ENCODE results near the gene UQCRH. TPM values are rescaled to one million over a fixed set of nuclear protein-coding genes. Genes with fewer than 3 reads are reported as not detected.

The UQCRH gene
- total RNA-seq, 1 experiment from 2014 or later: 508 TPM

- H3K27me3 Mint-ChIP-seq (ENCODE audit: low read depth): no peaks in the 10 kb centered on the region
- H2BK5ac ChIP-seq (ENCODE audit: insufficient read length, low read length): no peak overlapping the region
- H2AK5ac ChIP-seq (ENCODE audit: insufficient read length, low read length): no peak overlapping the region
- H3K4ac ChIP-seq (ENCODE audit: low read depth, low read length): no peak overlapping the region
- no CpG with 5 or more reads among the region's 2 CpGs for WGBS (ENCODE audit: extremely low coverage, insufficient read length, low lambda C conversion rate)
- H3K4me1 ChIP-seq (ENCODE audit: insufficient read depth, low read length): no peaks in the 10 kb centered on the region; the same call in 1 of the 2 replicates
- H3K4me1 Mint-ChIP-seq: peaks cover 15 to 20% of the 10 kb centered on the region in 2 experiments
- DNase-seq: no peak
- no peak overlapping the region for H4K8ac ChIP-seq (replicated peaks; ENCODE audit: insufficient read length, low read depth, low read length)
- H2BK12ac ChIP-seq (ENCODE audit: insufficient read length, low read depth, low read length): no peak overlapping the region
- H3K36me3 Mint-ChIP-seq (ENCODE audit: insufficient read depth in 1 of 3, low read depth in 3 of 3): peaks cover 23 to 45% (median 36%) of the 10 kb centered on the region in 3 experiments
- no peak overlapping the region for H3K27ac ChIP-seq (ENCODE audit: insufficient read length, low read depth, low read length)
- no peak overlapping the region for H4K91ac ChIP-seq (ENCODE audit: insufficient read length, low read depth, low read length)
- no peak overlapping the region for H3K4me2 ChIP-seq (ENCODE audit: insufficient read depth, insufficient read length, low read length)
- no peaks in the 10 kb centered on the region for H3K9me3 Mint-ChIP-seq
- no peak overlapping the region for H2AFZ ChIP-seq (ENCODE audit: low read length)
- H3K14ac ChIP-seq (ENCODE audit: insufficient read depth, low read length): no peak overlapping the region
- H2BK20ac ChIP-seq (ENCODE audit: low read depth, low read length, poor library complexity, severe bottlenecking): no peak overlapping the region
- H2BK15ac ChIP-seq (ENCODE audit: low read depth, low read length): no peak overlapping the region
- H3K56ac ChIP-seq (ENCODE audit: insufficient read length, low read depth, low read length): no peak overlapping the region
- H3K23me2 ChIP-seq (ENCODE audit: insufficient read length, low read depth, low read length, poor library complexity, severe bottlenecking): no peaks in the 10 kb centered on the region
- H4K5ac ChIP-seq (ENCODE audit: insufficient read length, low read depth, low read length): no peak overlapping the region
- H3K9ac ChIP-seq (ENCODE audit: extremely low read depth, insufficient read length, low read length): no peak overlapping the region
- H3T11ph ChIP-seq (ENCODE audit: low read length): no peak overlapping the region
- TF ChIP-seq CTCF (conservative IDR thresholded peaks at IDR 0.05): no peak
- no peaks in the 10 kb centered on the region; the same call in 1 of the 2 replicates for H3K79me2 ChIP-seq (ENCODE audit: insufficient read depth, low read length)
- H3K9me3 ChIP-seq (ENCODE audit: control insufficient read depth, low read depth, low read length): no peaks in the 10 kb centered on the region
- H3K4me3 Mint-ChIP-seq: no peak overlapping the region
- H3K18ac ChIP-seq (ENCODE audit: insufficient read length, low read depth, low read length): no peak overlapping the region
- no peaks in the 10 kb centered on the region for H3K79me1 ChIP-seq (ENCODE audit: insufficient read depth, low read depth, low read length, poor library complexity, severe bottlenecking)
- H3K27ac Mint-ChIP-seq: no peak overlapping the region
- H4K20me1 ChIP-seq (ENCODE audit: control insufficient read depth, insufficient read depth, insufficient read length): no peaks in the 10 kb centered on the region
- H2BK120ac ChIP-seq (ENCODE audit: low read depth, low read length, poor library complexity, severe bottlenecking): no peak overlapping the region
- no peaks in the 10 kb centered on the region for H3K27me3 ChIP-seq (ENCODE audit: insufficient read depth, low read length)
- no peak overlapping the region for H3K23ac ChIP-seq (ENCODE audit: insufficient read length, low read depth, low read length)
Observed at GRCh38 chr1:46295306-46295705, 8.2 kb upstream of the UQCRH start.
